GM12878 (cell line): ENCODE data around the gene RBM15. TPM values are rescaled to one million over a fixed set of nuclear protein-coding genes. Genes with fewer than 3 reads are reported as not detected.

ENCODE experiments used
- CBX3 ChIP-seq: fragments of 200-600 bp; sonication (generic); IDR thresholded peaks from 2 replicates; pipeline ENCODE4 v1.6.1; 2016; ENCODE audit warnings: low read depth, borderline replicate concordance
- CBX5 ChIP-seq: sonication (generic); IDR thresholded peaks from 2 replicates; pipeline ENCODE4 v1.6.1; 2016; ENCODE audit warnings: low read depth, moderate library complexity, mild to moderate bottlenecking, inconsistent platforms
- CHD2 ChIP-seq: IDR thresholded peaks from 2 replicates; pipeline ENCODE4 v1.6.1; 2011; ENCODE audit warnings: low read depth, low read length, improper control_type of control experiment, borderline replicate concordance
- CHD4 ChIP-seq: fragments of 200-600 bp; sonication (generic); IDR thresholded peaks from 2 replicates; pipeline ENCODE4 v1.6.1; 2016; ENCODE audit warnings: mild to moderate bottlenecking
- IRF4 ChIP-seq: IDR thresholded peaks from 2 replicates; pipeline ENCODE4 v1.6.1; 2011; ENCODE audit warnings: low read depth, low read length
- MEF2B ChIP-seq: fragments of 450-650 bp; IDR thresholded peaks from 2 replicates; pipeline ENCODE4 v1.6.1; 2018; ENCODE audit warnings: mild to moderate bottlenecking, moderate library complexity; ENCODE audit not compliant: partially characterized antibody, poor library complexity, severe bottlenecking
- MXI1 ChIP-seq: fragments of 150-350 bp; IDR thresholded peaks from 2 replicates; pipeline ENCODE4 v1.6.1; 2011; ENCODE audit warnings: low read depth, mild to moderate bottlenecking, inconsistent platforms, low read length, improper control_type of control experiment
- NFIC ChIP-seq: IDR thresholded peaks from 2 replicates; pipeline ENCODE4 v1.6.1; 2012; ENCODE audit warnings: low read depth, mild to moderate bottlenecking, inconsistent platforms, low read length, moderate library complexity
- NKRF ChIP-seq: fragments of 450-650 bp; conservative IDR thresholded peaks from 2 replicates; pipeline ENCODE4 v1.6.1; 2017; ENCODE audit warnings: mild to moderate bottlenecking, moderate library complexity
- NR2C1 ChIP-seq: fragments of 450-650 bp; IDR thresholded peaks from 2 replicates; pipeline ENCODE4 v1.6.1; 2017; ENCODE audit warnings: antibody characterized with exemption, mild to moderate bottlenecking, moderate library complexity
- POLR2AphosphoS5 ChIP-seq: IDR thresholded peaks from 2 replicates; pipeline ENCODE4 v1.6.1; 2011; ENCODE audit warnings: mild to moderate bottlenecking, low read length, inconsistent platforms
- POU2F2 ChIP-seq: IDR thresholded peaks from 3 replicates; pipeline ENCODE4 v1.6.1; 2011; ENCODE audit warnings: low read depth, mild to moderate bottlenecking, low read length, borderline replicate concordance
- RB1 ChIP-seq: fragments of 450-650 bp; formaldehyde crosslinking; IDR thresholded peaks from 2 replicates; pipeline ENCODE4 v1.6.1; 2017; ENCODE audit warnings: mild to moderate bottlenecking, borderline replicate concordance
- RCOR1 ChIP-seq: conservative IDR thresholded peaks from 2 replicates; pipeline ENCODE4 v1.6.1; 2012; ENCODE audit warnings: low read depth, low read length, improper control_type of control experiment
- REST ChIP-seq: IDR thresholded peaks from 2 replicates; pipeline ENCODE4 v1.6.1; 2012; ENCODE audit warnings: mild to moderate bottlenecking, low read depth, low read length
- TARDBP ChIP-seq: IDR thresholded peaks from 2 replicates; pipeline ENCODE4 v1.6.1; 2016; ENCODE audit warnings: borderline replicate concordance
- ZBTB33 ChIP-seq: fragments of 450-650 bp; IDR thresholded peaks from 2 replicates; pipeline ENCODE4 v1.6.1; 2017; ENCODE audit warnings: mild to moderate bottlenecking
- ZNF592 ChIP-seq: fragments of 450-650 bp; IDR thresholded peaks from 2 replicates; pipeline ENCODE4 v1.6.1; 2017; ENCODE audit warnings: mild to moderate bottlenecking, moderate library complexity
- polyA plus RNA-seq, 11 experiments: library from polyadenylated mRNA; depleted of rRNA in 4 of 11; unstranded in 6 of 11; stranded (reverse) in 5 of 11; fragments of >200 nt; fragmentation: Nextera tagmentation in 4 of 11; fragmentation: Illumina TruSeq in 1 of 11; extraction: Ambion mirVana in 4 of 11; extraction: Trizol in 1 of 11; gene quantifications; 1 replicate in 1 of 11; 2 replicates in 10 of 11; pipeline versions ENCODE4 v1.2.1 to v1.2.3, GENCODE V29; 2011 to 2016; ENCODE audit warnings: inconsistent platforms in 2 of 11, missing spikeins in 2 of 11, low read depth in 1 of 11
- total RNA-seq, 4 experiments: library from RNA; depleted of rRNA in 3 of 4; stranded (reverse); fragments of >200 nt in 3 of 4; fragmentation: Illumina TruSeq in 1 of 4; extraction: Trizol in 1 of 4; gene quantifications; 2 replicates each; pipeline versions ENCODE4 v1.2.1 to v1.2.3, GENCODE V29; 2013 to 2021

Gene RBM15
- total and polyA plus RNA-seq, 10 of the 15 experiments (the other 5 are each of a cell fraction or from before 2014, with no cell fraction given) = 3.1 to 63.2 (median 26.7) TPM

- TF ChIP-seq IRF4 = no peak
- no peak; the same call in 1 of the 2 replicates for TF ChIP-seq REST
- peak; percentile 88 for TF ChIP-seq NKRF
- no peak for TF ChIP-seq NFIC
- no peak for TF ChIP-seq ZNF592
- no peak for TF ChIP-seq CBX3
- TF ChIP-seq ZBTB33 = no peak
- TF ChIP-seq RCOR1 = no peak
- TF ChIP-seq CBX5 = 0 out of 2 replicates have a peak, but pooled peaks have one; percentile 40
- peak; percentile 94 for TF ChIP-seq POLR2AphosphoS5
- TF ChIP-seq TARDBP = no peak
- TF ChIP-seq MXI1 = peak; percentile 14; the same call in 1 of the 2 replicates
- TF ChIP-seq CHD4 = no peak
- TF ChIP-seq RB1 = 0 out of 2 replicates have a peak, but pooled peaks have one; percentile 83
- no peak for TF ChIP-seq CHD2
- TF ChIP-seq MEF2B = peak; percentile 8
- TF ChIP-seq POU2F2 = no peak; the same call in 2 of the 3 replicates
- no peak for TF ChIP-seq NR2C1
Observed at GRCh38 chr1:110339407-110340206, 430 bp downstream of the RBM15 start (continued).
